HG03457 (cell line): ENCODE results near the gene CDK11B.
"Not testable (repeated sequence)": the region's sequence is repeated elsewhere in the genome, so short reads cannot be mapped to it uniquely, and the experiment has no call there.

Experiments used
- ATAC-seq: cut with Tn5 transposase; IDR thresholded peaks from one replicate; pipeline ENCODE4 v1.9.1; 2021; ENCODE audit warnings: moderate number of reproducible peaks; ENCODE audit not compliant: unreplicated experiment

Gene CDK11B

GRCh38 chr1:1600861-1601563, 57.8 kb downstream of the CDK11B start:
- ATAC-seq = no peak

- ATAC-seq = no peak
These were observed 58.6 kb downstream of the CDK11B start, which contains the start of gene FNDC10 for GRCh38 chr1:1599935-1600860. TSS of gene FNDC10 (minus strand) at chr1:1600135. CDS start at chr1:1600015, 120 bp downstream.

- no peak for ATAC-seq
These were observed 59.5 kb downstream of the CDK11B start for GRCh38 chr1:1599030-1599934.

GRCh38 chr1:1598720-1599029, 60.1 kb downstream of the CDK11B start:
- no peak for ATAC-seq

GRCh38 chr1:1598051-1598719, 60.6 kb downstream of the CDK11B start:
- ATAC-seq = no peak

- ATAC-seq = no peak
These were observed 61.4 kb downstream of the CDK11B start for GRCh38 chr1:1597275-1597930.

- ATAC-seq = no peak
These were observed 62.1 kb downstream of the CDK11B start for GRCh38 chr1:1596493-1597274.

GRCh38 chr1:1595341-1595740, 63.5 kb downstream of the CDK11B start:
- ATAC-seq = not testable (repeated sequence)

GRCh38 chr1:1594602-1595260, 64.1 kb downstream of the CDK11B start:
- ATAC-seq = no peak

- ATAC-seq = no peak
These were observed 64.8 kb downstream of the CDK11B start for GRCh38 chr1:1593834-1594601.

- no peak for ATAC-seq
These were observed 67.4 kb downstream of the CDK11B start for GRCh38 chr1:1591452-1591851.
